ENCODE data around the gene LZTS2.
A peak's percentile ranks its signal among the peaks of the same experiment; 100 is the strongest.

Gene LZTS2

GRCh38 chr10:101014230-101014884 lies 14.7 kb downstream of the LZTS2 start (continued):
- no peak for TF ChIP-seq KLF10 (tag by site-specific recombination; IDR thresholded peaks at IDR 0.05)
- no peak for TF ChIP-seq BCL11A (tag by site-specific recombination; IDR thresholded peaks at IDR 0.05; ENCODE audit: low read depth)
- peak; percentile 89 for TF ChIP-seq GLIS2 (tag by site-specific recombination; IDR thresholded peaks at IDR 0.05)
- TF ChIP-seq KLF16 (tag by site-specific recombination; IDR thresholded peaks at IDR 0.05) = no peak
- TF ChIP-seq ZEB2 (tag by site-specific recombination; IDR thresholded peaks at IDR 0.05) = no peak
- TF ChIP-seq ZNF398 (tag by site-specific recombination; IDR thresholded peaks at IDR 0.05) = 0 out of 2 replicates have a peak, but pooled peaks have one; percentile 26
- 0 out of 2 replicates have a peak, but pooled peaks have one; percentile 23 for TF ChIP-seq ZNF843 (tag by site-specific recombination; IDR thresholded peaks at IDR 0.05)
- TF ChIP-seq CTCF (tag by site-specific recombination; IDR thresholded peaks at IDR 0.05) = peak; percentile 86
- peak; percentile 33; the same call in 1 of the 2 replicates for TF ChIP-seq SP3 (tag by site-specific recombination; IDR thresholded peaks at IDR 0.05)
- TF ChIP-seq KLF1 (tag by site-specific recombination; IDR thresholded peaks at IDR 0.05) = 0 out of 2 replicates have a peak, but pooled peaks have one; percentile 14
- TF ChIP-seq ZSCAN4 (tag by site-specific recombination; IDR thresholded peaks at IDR 0.05) = peak; percentile 92
- TF ChIP-seq ZNF654 (tag by site-specific recombination; IDR thresholded peaks at IDR 0.05; ENCODE audit: low read depth) = peak; percentile 95
- no peak for TF ChIP-seq MZF1 (tag by site-specific recombination; IDR thresholded peaks at IDR 0.05; ENCODE audit: borderline replicate concordance)
- TF ChIP-seq EGR2 (tag by site-specific recombination; IDR thresholded peaks at IDR 0.05; ENCODE audit: low read depth) = peak; percentile 70; the same call in 1 of the 2 replicates
- TF ChIP-seq ZNF596 (tag by site-specific recombination; IDR thresholded peaks at IDR 0.05) = no peak
- peak; percentile 50; the same call in 1 of the 2 replicates for TF ChIP-seq ZBTB10 (tag by site-specific recombination; IDR thresholded peaks at IDR 0.05)
- TF ChIP-seq ZNF366 (tag by site-specific recombination; conservative IDR thresholded peaks at IDR 0.05) = peak; percentile 93
- peak; percentile 42; the same call in 1 of the 2 replicates for TF ChIP-seq ZBTB20 (tag by site-specific recombination; IDR thresholded peaks at IDR 0.05)
- peak; percentile 49 for TF ChIP-seq ZIC2 (tag by site-specific recombination; IDR thresholded peaks at IDR 0.05)
- peak; percentile 86 for TF ChIP-seq IKZF3 (tag by site-specific recombination; IDR thresholded peaks at IDR 0.05)
- TF ChIP-seq ZBTB7A (tag by site-specific recombination; IDR thresholded peaks at IDR 0.05; ENCODE audit: low read depth) = peak; percentile 70; the same call in 1 of the 2 replicates
- TF ChIP-seq ZFHX2 (tag by site-specific recombination; conservative IDR thresholded peaks at IDR 0.05) = peak; percentile 59
- TF ChIP-seq ZNF214 (tag by site-specific recombination; IDR thresholded peaks at IDR 0.05; ENCODE audit: borderline replicate concordance) = no peak
- TF ChIP-seq ZBTB8A (tag by site-specific recombination; IDR thresholded peaks at IDR 0.05) = no peak
- no peak for TF ChIP-seq HOXA7 (CRISPR knock-in tag; IDR thresholded peaks at IDR 0.05; ENCODE audit: borderline replicate concordance)
- no peak for TF ChIP-seq ZNF37A (tag by site-specific recombination; IDR thresholded peaks at IDR 0.05)
- no peak for TF ChIP-seq ZNF677 (tag by site-specific recombination; IDR thresholded peaks at IDR 0.05)
- TF ChIP-seq PATZ1 (tag by site-specific recombination; IDR thresholded peaks at IDR 0.05) = peak; percentile 91
